ENCODE data around the gene BRIP1. TPM values are rescaled to one million over a fixed set of nuclear protein-coding genes. Genes with fewer than 3 reads are reported as not detected.

The BRIP1 gene
- total RNA-seq, 2 experiments from 2014 or later: 1.0 to 1.9 TPM

GRCh38 chr17:61698244-61698643 is 165.1 kb downstream of the BRIP1 start:
- TF ChIP-seq CTCF (IDR thresholded peaks at IDR 0.05): no peak
- Mint-ChIP-seq H3K4me1 (ENCODE audit: low read depth) (no peaks in the 10 kb centered on the region), H3K4me3 (no peak overlapping the region), H3K9me3 (peaks cover 31% of the 10 kb centered on the region), H3K27me3 (no peaks in the 10 kb centered on the region), H3K36me3 (ENCODE audit: low read depth) (peaks cover 17% of the 10 kb centered on the region), H3K27ac (no peak overlapping the region)
- no peaks in the 10 kb centered on the region for H3K4me1 ChIP-seq (ENCODE audit: insufficient read depth, low read length)
- POLR2A ChIA-PET: no interaction called here
- CTCF ChIA-PET: no interaction called here
- no peak overlapping the region for H3K4me3 ChIP-seq (ENCODE audit: low read length)
- no peaks in the 10 kb centered on the region for H3K27me3 ChIP-seq (ENCODE audit: control insufficient read depth in 1 of 2, insufficient read depth in 2 of 2, low read length in 2 of 2)
- H3K9me3 ChIP-seq (ENCODE audit: control insufficient read depth in 1 of 2, insufficient read depth in 1 of 2, low read length in 2 of 2): peaks cover 3 to 40% of the 10 kb centered on the region in 2 experiments
- no peak overlapping the region for H3K27ac ChIP-seq (ENCODE audit: low read depth in 1 of 2, low read length in 2 of 2)
- H3K36me3 ChIP-seq (ENCODE audit: insufficient read depth, low read length): no peaks in the 10 kb centered on the region
- intact Hi-C loops (cut with DNase I, micrococcal nuclease): loop anchor here in 1 of 2 experiments (10.0 kb wide), 1 partner anchor 63 kb away; no protein-coding TSS in a partner anchor
- no peak for ATAC-seq (ENCODE audit: poor library complexity)
- no peak for DNase-seq

GRCh38 chr17:61695779-61696337 is 167.5 kb downstream of the BRIP1 start:
- ChIA-PET POLR2A (no interaction called here), CTCF (no interaction called here)

GRCh38 chr17:61694095-61694494 is 169.2 kb downstream of the BRIP1 start:
- H3K27me3 ChIP-seq (ENCODE audit: control insufficient read depth in 1 of 2, insufficient read depth in 2 of 2, low read length in 2 of 2): no peaks in the 10 kb centered on the region
- ChIA-PET CTCF (no interaction called here), POLR2A (no interaction called here)
- Mint-ChIP-seq H3K36me3 (ENCODE audit: low read depth) (peaks cover 12% of the 10 kb centered on the region), H3K27ac (no peak overlapping the region), H3K27me3 (no peaks in the 10 kb centered on the region), H3K4me1 (ENCODE audit: low read depth) (no peaks in the 10 kb centered on the region), H3K4me3 (no peak overlapping the region), H3K9me3 (peaks cover 10% of the 10 kb centered on the region)
- TF ChIP-seq CTCF (IDR thresholded peaks at IDR 0.05): no peak
- ATAC-seq (ENCODE audit: poor library complexity) (no peak), DNase-seq (no peak)
- H3K27ac ChIP-seq (ENCODE audit: low read depth in 1 of 2, low read length in 2 of 2): no peak overlapping the region
- no peaks in the 10 kb centered on the region for H3K36me3 ChIP-seq (ENCODE audit: insufficient read depth, low read length)
- H3K4me3 ChIP-seq (ENCODE audit: low read length): no peak overlapping the region
- no peaks in the 10 kb centered on the region for H3K4me1 ChIP-seq (ENCODE audit: insufficient read depth, low read length)
- intact Hi-C loops (cut with DNase I, micrococcal nuclease): loop anchor here in 1 of 2 experiments (10.0 kb wide), 1 partner anchor 59 kb away; no protein-coding TSS in a partner anchor
- peaks cover 3% of the 10 kb centered on the region in 2 experiments for H3K9me3 ChIP-seq (ENCODE audit: control insufficient read depth in 1 of 2, insufficient read depth in 1 of 2, low read length in 2 of 2)

More at GRCh38 chr17:61695779-61696337, 167.5 kb downstream of the BRIP1 start:
- H3K4me1 Mint-ChIP-seq (ENCODE audit: low read depth): no peaks in the 10 kb centered on the region
- no peaks in the 10 kb centered on the region for H3K27me3 Mint-ChIP-seq
- no peak overlapping the region for H3K27ac Mint-ChIP-seq
- intact Hi-C loops (cut with DNase I, micrococcal nuclease): loop anchor here in 1 of 2 experiments (10.0 kb wide), 1 partner anchor 61 kb away; no protein-coding TSS in a partner anchor
- ATAC-seq (ENCODE audit: poor library complexity): no peak
- Histone ChIP-seq H3K27me3 (ENCODE audit: control insufficient read depth in 1 of 2, insufficient read depth in 2 of 2, low read length in 2 of 2) (no peaks in the 10 kb centered on the region), H3K36me3 (ENCODE audit: insufficient read depth, low read length) (no peaks in the 10 kb centered on the region), H3K4me1 (ENCODE audit: insufficient read depth, low read length) (no peaks in the 10 kb centered on the region), H3K4me3 (ENCODE audit: low read length) (no peak overlapping the region), H3K27ac (ENCODE audit: low read depth in 1 of 2, low read length in 2 of 2) (no peak overlapping the region), H3K9me3 (ENCODE audit: control insufficient read depth in 1 of 2, insufficient read depth in 1 of 2, low read length in 2 of 2) (peaks cover 3 to 21% of the 10 kb centered on the region in 2 experiments)
- no peak overlapping the region for H3K4me3 Mint-ChIP-seq
- peaks cover 8% of the 10 kb centered on the region for H3K36me3 Mint-ChIP-seq (ENCODE audit: low read depth)
- no peak for DNase-seq
- H3K9me3 Mint-ChIP-seq: peaks cover 21% of the 10 kb centered on the region
- no peak for TF ChIP-seq CTCF (IDR thresholded peaks at IDR 0.05)

All from CD4-positive, alpha-beta T cell (primary cell).